Measurements from ENCODE around the gene GRXCR2.
A peak's percentile ranks its signal among the peaks of the same experiment; 100 is the strongest.

Gene GRXCR2

DNA sequence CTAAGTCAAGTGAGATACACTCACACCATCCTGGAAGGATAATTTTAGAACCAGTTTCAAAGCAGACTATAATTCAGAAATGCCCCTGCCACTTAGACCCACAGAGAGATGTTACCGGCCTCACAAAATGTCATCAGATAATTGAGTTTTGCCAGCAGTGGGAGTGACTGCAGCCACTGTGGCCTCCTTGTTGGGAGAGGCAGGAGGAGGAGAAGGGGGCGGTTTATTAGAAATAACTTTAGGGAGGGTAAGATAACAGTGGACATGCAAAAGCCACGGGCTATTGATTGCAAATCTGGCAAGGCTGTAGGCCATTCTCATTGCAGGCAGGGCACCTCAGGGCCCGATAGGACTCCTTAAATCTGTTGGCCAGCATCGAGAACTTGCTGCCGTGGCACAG is 13.4 kb downstream of the GRXCR2 start:
- TF ChIP-seq, protein P1, sequence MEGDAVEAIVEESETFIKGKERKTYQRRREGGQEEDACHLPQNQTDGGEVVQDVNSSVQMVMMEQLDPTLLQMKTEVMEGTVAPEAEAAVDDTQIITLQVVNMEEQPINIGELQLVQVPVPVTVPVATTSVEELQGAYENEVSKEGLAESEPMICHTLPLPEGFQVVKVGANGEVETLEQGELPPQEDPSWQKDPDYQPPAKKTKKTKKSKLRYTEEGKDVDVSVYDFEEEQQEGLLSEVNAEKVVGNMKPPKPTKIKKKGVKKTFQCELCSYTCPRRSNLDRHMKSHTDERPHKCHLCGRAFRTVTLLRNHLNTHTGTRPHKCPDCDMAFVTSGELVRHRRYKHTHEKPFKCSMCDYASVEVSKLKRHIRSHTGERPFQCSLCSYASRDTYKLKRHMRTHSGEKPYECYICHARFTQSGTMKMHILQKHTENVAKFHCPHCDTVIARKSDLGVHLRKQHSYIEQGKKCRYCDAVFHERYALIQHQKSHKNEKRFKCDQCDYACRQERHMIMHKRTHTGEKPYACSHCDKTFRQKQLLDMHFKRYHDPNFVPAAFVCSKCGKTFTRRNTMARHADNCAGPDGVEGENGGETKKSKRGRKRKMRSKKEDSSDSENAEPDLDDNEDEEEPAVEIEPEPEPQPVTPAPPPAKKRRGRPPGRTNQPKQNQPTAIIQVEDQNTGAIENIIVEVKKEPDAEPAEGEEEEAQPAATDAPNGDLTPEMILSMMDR (IDR thresholded peaks at IDR 0.05): no peak
- peak overlapping the region; percentile 23 for H3K27ac Mint-ChIP-seq

GRCh38 chr5:145858959-145859358 is 13.9 kb downstream of the GRXCR2 start:
- Mint-ChIP-seq H3K27me3 (ENCODE audit: low read depth, poor library complexity) (peaks cover 3% of the 10 kb centered on the region), H3K9me3 (peaks cover 2% of the 10 kb centered on the region), H3K36me3 (ENCODE audit: low read depth) (no peaks in the 10 kb centered on the region), H3K4me1 (peaks cover 41% of the 10 kb centered on the region), H3K27ac (peak overlapping the region; percentile 23), H3K4me3 (no peak overlapping the region)
- TF ChIP-seq, protein P1 (IDR thresholded peaks at IDR 0.05): no peak
- DNase-seq: no peak

More for the DNA sequence above, 13.4 kb downstream of the GRXCR2 start:
- Mint-ChIP-seq H3K9me3 (peaks cover 7% of the 10 kb centered on the region), H3K4me3 (no peak overlapping the region), H3K4me1 (peaks cover 36% of the 10 kb centered on the region), H3K27me3 (ENCODE audit: low read depth, poor library complexity) (peaks cover 3% of the 10 kb centered on the region), H3K36me3 (ENCODE audit: low read depth) (no peaks in the 10 kb centered on the region)
- no peak for DNase-seq

DNA sequence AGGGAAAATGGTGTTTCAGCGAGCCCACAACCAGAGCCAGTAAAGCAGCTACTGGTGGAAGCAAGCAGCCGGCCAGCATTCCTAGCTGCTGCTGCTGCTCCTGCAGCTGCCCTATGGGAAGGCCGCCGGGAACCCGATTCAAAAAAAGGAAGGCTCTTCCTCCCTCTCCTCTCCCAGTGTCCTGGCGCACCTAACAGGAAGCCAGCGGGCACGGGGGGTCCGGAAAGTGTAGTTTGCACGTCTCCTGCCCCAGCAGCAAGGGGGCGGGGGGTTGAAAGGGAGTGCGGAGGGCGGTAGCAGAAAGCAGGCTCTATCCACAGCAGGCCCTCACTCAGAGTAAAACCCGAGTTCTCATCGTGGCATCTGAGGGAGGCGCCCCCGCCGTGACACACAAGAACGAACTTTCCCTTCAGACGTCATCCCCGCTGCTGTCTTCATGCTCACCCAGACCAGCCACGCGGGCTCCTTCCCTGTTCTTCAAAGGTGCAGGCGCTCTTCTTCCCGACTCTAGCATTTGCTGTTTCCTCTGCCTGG is 16.5 kb downstream of the GRXCR2 start:
- TF ChIP-seq, protein P1 (IDR thresholded peaks at IDR 0.05): no peak
- peak; percentile 56 for DNase-seq
- H3K27ac Mint-ChIP-seq: peak overlapping the region; percentile 87
- no peaks in the 10 kb centered on the region for H3K9me3 Mint-ChIP-seq
- H3K4me3 Mint-ChIP-seq: peak overlapping the region; percentile 77
- H3K36me3 Mint-ChIP-seq (ENCODE audit: low read depth): no peaks in the 10 kb centered on the region
- peaks cover 45% of the 10 kb centered on the region for H3K4me1 Mint-ChIP-seq
- peaks cover 2% of the 10 kb centered on the region for H3K27me3 Mint-ChIP-seq (ENCODE audit: low read depth, poor library complexity)

GRCh38 chr5:145855763-145856267 is 17.0 kb downstream of the GRXCR2 start:
- TF ChIP-seq, protein P1 (IDR thresholded peaks at IDR 0.05): no peak
- peak; percentile 25 for DNase-seq
- H3K36me3 Mint-ChIP-seq (ENCODE audit: low read depth): no peaks in the 10 kb centered on the region

GRCh38 chr5:145854651-145855258 is 18.1 kb downstream of the GRXCR2 start:
- Mint-ChIP-seq H3K27ac (peak overlapping the region; percentile 79), H3K4me1 (peaks cover 45% of the 10 kb centered on the region), H3K9me3 (no peaks in the 10 kb centered on the region), H3K36me3 (ENCODE audit: low read depth) (no peaks in the 10 kb centered on the region), H3K27me3 (ENCODE audit: low read depth, poor library complexity) (no peaks in the 10 kb centered on the region), H3K4me3 (no peak overlapping the region)
- TF ChIP-seq, protein P1 (IDR thresholded peaks at IDR 0.05): no peak
- DNase-seq: no peak

More at GRCh38 chr5:145855763-145856267, 17.0 kb downstream of the GRXCR2 start:
- Mint-ChIP-seq H3K27ac (peak overlapping the region; percentile 87), H3K4me3 (peak overlapping the region; percentile 77), H3K27me3 (ENCODE audit: low read depth, poor library complexity) (no peaks in the 10 kb centered on the region), H3K9me3 (no peaks in the 10 kb centered on the region), H3K4me1 (peaks cover 45% of the 10 kb centered on the region)
